Measurements from ENCODE around the gene DGKE.

- no peak for TF ChIP-seq CTCF (IDR thresholded peaks at IDR 0.05)
- TF ChIP-seq POLR2AphosphoS5 (IDR thresholded peaks at IDR 0.05; ENCODE audit: low read depth, low read length) = no peak
- TF ChIP-seq TCF7L2 (IDR thresholded peaks at IDR 0.05; ENCODE audit: low read depth, low read length) = no peak
Observed at GRCh38 chr17:56793531-56793930, 40.4 kb upstream of the DGKE start.
